RWPE1 (cell line): Measurements from ENCODE around the gene IQCH.

Experiments
- CTCF ChIA-PET: fragments of 350-600 bp; sonication (Branson Sonifier 250); formaldehyde crosslinking; extraction: SDS; loops from one replicate; lab custom pipeline; 2021; lab: Yijun Ruan, JAX
- POLR2A ChIA-PET: fragments of 400-600 bp; formaldehyde crosslinking; extraction: SDS; loops from one replicate; lab custom pipeline; 2020; ENCODE audit warnings: antibody characterized with exemption; ENCODE audit not compliant: low non-redundant PET; lab: Yijun Ruan, JAX
- DNase-seq: peaks from one replicate; pipeline ENCODE4 v3.0.0; 2012; ENCODE audit warnings: low spot score
- H3K27ac ChIP-seq: fragments of 450-650 bp; 2 replicates; pipeline ENCODE4 v1.5.1; 2017
- CTCF ChIP-seq: fragments of 450-650 bp; conservative IDR thresholded peaks from 2 replicates; pipeline ENCODE4 v1.5.1; 2017; ENCODE audit warnings: low read depth, mild to moderate bottlenecking

The IQCH gene

GRCh38 chr15:67305506-67305905 is 50.9 kb downstream of the IQCH start:
- no peak for DNase-seq
- ChIA-PET POLR2A (no interaction called here), CTCF (interaction anchor here (0.7 to 1.8 kb wide), 2 partner anchors 177 to 357 kb away, joined by 4 to 8 read pairs; no protein-coding TSS in a partner anchor)
- H3K27ac ChIP-seq = no peak overlapping the region
- no peak for TF ChIP-seq CTCF

DNA sequence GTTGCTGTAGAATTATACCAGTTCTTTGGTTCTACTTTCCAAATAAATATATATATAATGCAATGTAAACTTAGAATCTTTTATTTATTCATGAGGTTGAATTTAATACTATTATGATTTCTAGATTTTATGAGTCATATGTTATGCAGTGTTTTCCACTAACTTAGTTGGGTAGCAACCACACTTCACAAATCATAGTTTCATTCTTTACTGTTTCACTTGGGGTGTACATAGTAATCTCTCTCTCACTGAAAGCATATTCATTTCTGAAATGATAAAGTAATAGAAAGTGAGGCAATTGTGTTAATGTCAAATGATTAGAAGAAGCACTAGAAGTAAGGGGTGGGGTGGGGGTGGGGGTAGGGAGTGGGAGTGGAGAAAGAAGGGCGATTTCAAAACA is 52.6 kb downstream of the IQCH start:
- ChIA-PET POLR2A (no interaction called here), CTCF (no interaction called here)
- H3K27ac ChIP-seq = no peak overlapping the region
- DNase-seq = no peak
- no peak for TF ChIP-seq CTCF

GRCh38 chr15:67307889-67308597 is 53.5 kb downstream of the IQCH start:
- ChIA-PET CTCF (interaction anchor here (0.6 kb wide), 2 partner anchors 241 to 350 kb away, joined by 3 read pairs; no protein-coding TSS in a partner anchor), POLR2A (no interaction called here)
- DNase-seq = no peak
- no peak overlapping the region for H3K27ac ChIP-seq
- no peak for TF ChIP-seq CTCF

GRCh38 chr15:67311731-67312130 is 57.1 kb downstream of the IQCH start:
- DNase-seq = no peak
- TF ChIP-seq CTCF = no peak
- CTCF ChIA-PET = interaction anchor here (0.8 to 1.2 kb wide), 2 partner anchors 134 to 365 kb away, joined by 3 to 8 read pairs; no protein-coding TSS in a partner anchor
- H3K27ac ChIP-seq = no peak overlapping the region
- POLR2A ChIA-PET = no interaction called here

GRCh38 chr15:67319961-67320360 is 65.4 kb downstream of the IQCH start:
- POLR2A ChIA-PET = no interaction called here
- no peak for DNase-seq
- no peak for TF ChIP-seq CTCF
- no peak overlapping the region for H3K27ac ChIP-seq
- CTCF ChIA-PET = interaction anchor here (0.7 to 1.1 kb wide), 3 partner anchors 30 to 460 kb away, joined by 3 read pairs; no protein-coding TSS in a partner anchor

DNA sequence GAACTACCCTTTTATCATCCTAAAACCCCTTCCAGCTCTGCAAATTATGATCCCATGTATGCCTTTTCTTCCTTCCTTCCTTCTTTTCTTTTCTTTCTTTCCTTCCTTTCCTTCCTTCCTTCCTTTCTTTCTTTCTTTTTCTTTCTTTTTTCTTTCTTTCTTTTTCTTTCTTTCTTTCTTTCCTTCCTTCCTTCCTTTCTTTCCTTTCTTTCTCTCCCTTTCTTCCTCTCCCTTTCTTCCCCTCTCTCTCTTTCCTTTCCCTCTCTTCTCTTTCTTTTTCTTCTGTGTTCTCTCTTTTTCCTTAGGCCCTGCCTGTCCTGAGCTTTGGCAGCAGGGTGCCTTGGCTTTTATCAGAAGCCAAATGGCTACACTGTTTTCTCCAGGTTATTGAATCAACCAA is 66.8 kb downstream of the IQCH start:
- TF ChIP-seq CTCF = no peak
- no peak overlapping the region for H3K27ac ChIP-seq
- CTCF ChIA-PET = no interaction called here
- POLR2A ChIA-PET = no interaction called here
- DNase-seq = no peak
